HG03457 (cell line): Measurements from ENCODE around the gene TRAF1.
"Not testable (repeated sequence)": the region's sequence is repeated elsewhere in the genome, so short reads cannot be mapped to it uniquely, and the experiment has no call there.

Experiments
- ATAC-seq: cut with Tn5 transposase; IDR thresholded peaks from one replicate; pipeline ENCODE4 v1.9.1; 2021; ENCODE audit warnings: moderate number of reproducible peaks; ENCODE audit not compliant: unreplicated experiment

The TRAF1 gene

GRCh38 chr9:120926397-120926928 lies at the start of gene TRAF1:
Gene TRAF1 (minus strand): TSS chr9:120926796. CDS start chr9:120926075, 721 bp downstream.
- peak; percentile 24 for ATAC-seq

- ATAC-seq, result no peak
These were observed 48.3 kb upstream of the TRAF1 start for GRCh38 chr9:120974921-120975320.

GRCh38 chr9:120974181-120974580 lies 47.6 kb upstream of the TRAF1 start:
- ATAC-seq, result no peak

GRCh38 chr9:120971938-120972337 lies 45.3 kb upstream of the TRAF1 start:
- ATAC-seq, result no peak

GRCh38 chr9:120971471-120971870 lies 44.9 kb upstream of the TRAF1 start:
- not testable (repeated sequence) for ATAC-seq

GRCh38 chr9:120970244-120970643 lies 43.6 kb upstream of the TRAF1 start:
- no peak for ATAC-seq

- no peak for ATAC-seq
These were observed 39.4 kb upstream of the TRAF1 start for GRCh38 chr9:120966013-120966369.

- ATAC-seq, result no peak
These were observed 38.9 kb upstream of the TRAF1 start for GRCh38 chr9:120965344-120966012.

- no peak for ATAC-seq
These were observed 35.3 kb upstream of the TRAF1 start for GRCh38 chr9:120961936-120962335.

GRCh38 chr9:120960001-120960400 lies 33.4 kb upstream of the TRAF1 start:
- ATAC-seq, result no peak

GRCh38 chr9:120956862-120957261 lies 30.3 kb upstream of the TRAF1 start:
- ATAC-seq, result no peak

GRCh38 chr9:120951960-120952618 lies 25.5 kb upstream of the TRAF1 start:
- ATAC-seq, result no peak

GRCh38 chr9:120950421-120951388 lies 24.1 kb upstream of the TRAF1 start:
- no peak for ATAC-seq

GRCh38 chr9:120949290-120949689 lies 22.7 kb upstream of the TRAF1 start:
- ATAC-seq, result no peak

- ATAC-seq, result no peak
These were observed 22.2 kb upstream of the TRAF1 start for GRCh38 chr9:120948824-120949223.

- no peak for ATAC-seq
These were observed 20.6 kb upstream of the TRAF1 start for GRCh38 chr9:120947222-120947621.

GRCh38 chr9:120946259-120946658 lies 19.7 kb upstream of the TRAF1 start:
- ATAC-seq, result no peak

- no peak for ATAC-seq
These were observed 18.4 kb upstream of the TRAF1 start for GRCh38 chr9:120944948-120945347.

GRCh38 chr9:120944434-120944843 lies 17.8 kb upstream of the TRAF1 start:
- peak; percentile 94 for ATAC-seq

GRCh38 chr9:120942186-120943001 lies 15.8 kb upstream of the TRAF1 start:
- no peak for ATAC-seq
